Left ventricle myocardium inferior (tissue), 1 donor: ENCODE results near the gene ARMC8. TPM values are rescaled to one million over a fixed set of nuclear protein-coding genes. Genes with fewer than 3 reads are reported as not detected.
A peak's percentile ranks its signal among the peaks of the same experiment; 100 is the strongest.

ENCODE experiments used
- DNase-seq: peaks from one replicate; pipeline ENCODE4 v3.0.0-alpha.2; 2020
- H3K27ac ChIP-seq: fragments of 200-600 bp; replicated peaks from 2 replicates; pipeline ENCODE4 v1.8.0; 2021
- H3K27me3 ChIP-seq: fragments of 200-600 bp; 2 replicates; pipeline ENCODE4 v1.8.0; 2021; ENCODE audit warnings: low read depth
- H3K36me3 ChIP-seq: fragments of 200-600 bp; 2 replicates; pipeline ENCODE4 v1.8.0; 2021
- H3K4me1 ChIP-seq: fragments of 200-600 bp; 2 replicates; pipeline ENCODE4 v1.8.0; 2021
- H3K4me3 ChIP-seq: fragments of 200-600 bp; 2 replicates; pipeline ENCODE4 v1.8.0; 2021; ENCODE audit warnings: mild to moderate bottlenecking, moderate library complexity
- H3K9me3 ChIP-seq: fragments of 200-600 bp; replicated peaks from 2 replicates; pipeline ENCODE4 v1.8.0; 2021
- intact Hi-C: fragments of 100-400 bp; cut with micrococcal nuclease; formaldehyde crosslinking; loops from one replicate; pipeline ENCODE4 v1.11.0; 2022
- total RNA-seq: library from RNA; stranded (reverse); fragmentation: NEBNext Ultra II Directional; extraction: Animal tissue kit (Norgen Biotek cat#: 25700); gene quantifications from one replicate; pipeline ENCODE4 v1.2.1, GENCODE V29; 2021
- TF ChIP-seq, protein P1 (sequence below): fragments of 200-600 bp; IDR thresholded peaks from 2 replicates; pipeline ENCODE4 v1.8.0; 2021; ENCODE audit warnings: antibody characterized with exemption, mild to moderate bottlenecking, borderline replicate concordance
- donor health status: DM: no; HTN: yes; CAD: no; lungs with severe emphysema.

Gene ARMC8
- total RNA-seq, 1 donor from 2014 or later, result 31.2 TPM

DNA sequence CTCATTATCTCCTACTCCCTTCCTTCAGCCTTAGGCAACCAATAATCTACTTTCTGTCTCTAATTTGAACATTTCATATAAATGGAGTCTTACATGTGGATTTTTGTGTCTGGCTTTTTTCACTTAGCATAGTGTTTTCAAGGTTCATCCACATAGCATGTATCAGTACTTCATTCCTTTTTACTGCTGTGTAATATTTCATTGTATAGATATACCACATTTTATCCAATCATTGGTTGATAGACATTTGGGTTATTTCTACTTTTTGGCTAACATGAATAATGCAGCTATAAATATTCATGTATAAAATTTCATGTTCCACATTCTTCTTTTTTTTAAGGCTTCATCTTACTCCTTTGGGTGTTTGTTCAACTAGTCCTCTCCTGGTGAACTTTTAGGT, 32.6 kb upstream of the ARMC8 start:
- no peak overlapping the region for H3K27ac ChIP-seq
- no peak for DNase-seq
- intact Hi-C loops, result no loop called here
- H3K9me3 ChIP-seq, result peaks cover 13% of the 10 kb centered on the region
- H3K4me3 ChIP-seq, result no peak overlapping the region
- no peaks in the 10 kb centered on the region for H3K27me3 ChIP-seq
- TF ChIP-seq, protein P1, sequence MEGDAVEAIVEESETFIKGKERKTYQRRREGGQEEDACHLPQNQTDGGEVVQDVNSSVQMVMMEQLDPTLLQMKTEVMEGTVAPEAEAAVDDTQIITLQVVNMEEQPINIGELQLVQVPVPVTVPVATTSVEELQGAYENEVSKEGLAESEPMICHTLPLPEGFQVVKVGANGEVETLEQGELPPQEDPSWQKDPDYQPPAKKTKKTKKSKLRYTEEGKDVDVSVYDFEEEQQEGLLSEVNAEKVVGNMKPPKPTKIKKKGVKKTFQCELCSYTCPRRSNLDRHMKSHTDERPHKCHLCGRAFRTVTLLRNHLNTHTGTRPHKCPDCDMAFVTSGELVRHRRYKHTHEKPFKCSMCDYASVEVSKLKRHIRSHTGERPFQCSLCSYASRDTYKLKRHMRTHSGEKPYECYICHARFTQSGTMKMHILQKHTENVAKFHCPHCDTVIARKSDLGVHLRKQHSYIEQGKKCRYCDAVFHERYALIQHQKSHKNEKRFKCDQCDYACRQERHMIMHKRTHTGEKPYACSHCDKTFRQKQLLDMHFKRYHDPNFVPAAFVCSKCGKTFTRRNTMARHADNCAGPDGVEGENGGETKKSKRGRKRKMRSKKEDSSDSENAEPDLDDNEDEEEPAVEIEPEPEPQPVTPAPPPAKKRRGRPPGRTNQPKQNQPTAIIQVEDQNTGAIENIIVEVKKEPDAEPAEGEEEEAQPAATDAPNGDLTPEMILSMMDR, result no peak
- no peaks in the 10 kb centered on the region for H3K36me3 ChIP-seq
- no peaks in the 10 kb centered on the region for H3K4me1 ChIP-seq

DNA sequence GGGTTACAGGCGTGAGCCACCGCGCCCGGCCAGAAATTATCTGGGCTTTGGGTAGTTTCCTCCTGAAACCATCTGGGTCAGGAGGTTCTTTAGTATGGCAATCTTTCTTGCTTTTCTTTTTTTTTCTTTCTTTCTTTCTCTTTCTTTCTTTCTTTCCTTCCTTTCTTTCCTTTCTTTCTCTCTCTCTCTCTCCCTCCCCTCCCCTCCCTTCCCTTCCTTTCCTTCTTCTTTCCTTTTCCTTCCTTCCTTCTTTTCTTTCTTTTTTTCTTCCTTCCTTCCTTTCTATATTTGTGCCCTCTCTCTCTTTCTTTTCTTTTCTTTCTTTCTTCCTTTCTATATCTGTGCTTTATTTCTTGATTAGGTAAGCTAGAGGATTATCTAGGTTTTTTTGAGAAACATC, 29.4 kb upstream of the ARMC8 start:
- Histone ChIP-seq H3K4me1 (no peaks in the 10 kb centered on the region), H3K4me3 (no peak overlapping the region), H3K27me3 (no peaks in the 10 kb centered on the region), H3K9me3 (peaks cover 13% of the 10 kb centered on the region), H3K36me3 (peaks cover 27% of the 10 kb centered on the region), H3K27ac (no peak overlapping the region)
- no peak for DNase-seq
- TF ChIP-seq, protein P1, result no peak
- intact Hi-C loops, result no loop called here

DNA sequence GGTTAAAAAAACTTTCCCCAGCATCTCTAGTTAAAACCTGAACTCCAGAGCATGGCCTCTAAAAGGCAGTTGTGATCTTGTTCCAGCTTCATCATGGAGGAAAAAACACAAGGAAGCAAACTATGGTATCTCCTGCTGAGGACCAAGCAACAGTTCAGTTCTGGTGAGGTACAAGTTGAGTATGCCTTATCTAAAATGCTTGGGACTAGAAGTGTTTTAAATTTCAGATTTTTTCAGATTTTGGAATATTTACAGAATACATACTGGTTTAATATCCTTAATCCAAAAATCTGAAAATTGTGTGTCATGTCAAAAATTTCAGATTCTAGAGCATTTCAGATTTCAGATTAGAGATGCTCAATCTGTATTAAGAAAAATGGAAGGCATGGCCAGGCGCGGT, 22.0 kb upstream of the ARMC8 start:
- DNase-seq, result no peak
- Histone ChIP-seq H3K4me1 (no peaks in the 10 kb centered on the region), H3K27ac (no peak overlapping the region), H3K36me3 (peaks cover 92% of the 10 kb centered on the region), H3K27me3 (no peaks in the 10 kb centered on the region), H3K9me3 (no peaks in the 10 kb centered on the region), H3K4me3 (no peak overlapping the region)
- TF ChIP-seq, protein P1, result no peak
- intact Hi-C loops, result no loop called here

DNA sequence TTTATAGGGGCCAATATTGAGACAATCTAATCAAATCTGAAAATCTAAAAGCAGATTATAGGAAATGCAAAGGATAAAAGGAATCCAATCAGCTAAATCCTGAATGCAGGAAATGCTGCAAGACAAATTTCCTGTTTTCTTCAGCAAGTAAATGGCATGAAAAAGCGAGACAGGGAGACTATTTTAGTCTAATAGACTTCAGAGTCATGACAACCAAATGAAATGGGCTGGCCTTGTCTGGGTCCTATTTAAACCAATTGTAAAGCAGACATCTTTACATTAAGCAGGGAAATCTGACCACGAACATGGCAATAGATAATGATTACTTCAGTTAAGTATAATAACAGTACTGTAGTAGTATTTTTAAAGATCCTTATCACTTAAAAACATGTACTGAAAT, 14.5 kb upstream of the ARMC8 start:
- no peak overlapping the region for H3K4me3 ChIP-seq
- no peaks in the 10 kb centered on the region for H3K9me3 ChIP-seq
- TF ChIP-seq, protein P1, result no peak
- H3K36me3 ChIP-seq, result peaks cover 48% of the 10 kb centered on the region
- intact Hi-C loops, result no loop called here
- no peak overlapping the region for H3K27ac ChIP-seq
- H3K27me3 ChIP-seq, result no peaks in the 10 kb centered on the region
- H3K4me1 ChIP-seq, result peaks cover 30% of the 10 kb centered on the region
- DNase-seq, result no peak

DNA sequence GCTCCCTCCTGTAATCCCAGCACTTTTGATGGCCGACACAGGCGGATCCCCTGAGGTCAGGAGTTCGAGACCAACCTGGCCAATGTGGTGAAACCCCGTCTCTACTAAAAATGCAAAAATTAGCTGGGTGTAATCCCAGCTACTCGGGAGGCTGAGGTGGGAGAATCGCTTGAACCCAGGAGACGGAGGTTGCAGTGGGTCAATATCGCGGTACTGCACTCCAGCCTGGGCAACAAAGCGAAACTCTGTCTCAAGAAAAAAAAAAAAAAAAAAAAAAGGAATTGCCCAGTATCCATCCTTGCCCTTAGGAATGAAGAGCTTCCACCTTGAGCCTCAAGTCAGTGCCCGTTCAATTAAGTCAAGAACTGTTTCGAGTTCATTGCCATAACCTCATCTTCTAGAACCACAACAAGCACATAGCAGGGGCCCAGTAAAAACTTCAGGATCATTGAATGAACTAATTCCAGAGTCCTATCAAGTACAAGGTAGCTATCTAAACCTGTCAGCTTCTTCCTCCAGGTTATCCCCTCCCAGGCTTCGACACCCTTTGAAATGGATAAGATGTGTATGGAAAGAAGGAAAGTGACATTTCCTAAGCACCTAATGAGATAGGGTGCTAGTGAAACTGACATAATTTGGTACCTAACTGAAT, 13.2 kb upstream of the ARMC8 start:
- intact Hi-C loops, result no loop called here
- Histone ChIP-seq H3K36me3 (peaks cover 37% of the 10 kb centered on the region), H3K27ac (peak overlapping the region; percentile 90), H3K4me1 (peaks cover 30% of the 10 kb centered on the region), H3K9me3 (no peaks in the 10 kb centered on the region), H3K4me3 (peak overlapping the region; percentile 87), H3K27me3 (no peaks in the 10 kb centered on the region)
- TF ChIP-seq, protein P1, result no peak
- DNase-seq, result no peak
